ENCODE results near the gene PMCH. TPM values are rescaled to one million over a fixed set of nuclear protein-coding genes. Genes with fewer than 3 reads are reported as not detected.

PMCH gene
- total and polyA plus RNA-seq, 5 donors from 2014 or later: 1.6 to 11.0 (median 5.8) TPM

DNA sequence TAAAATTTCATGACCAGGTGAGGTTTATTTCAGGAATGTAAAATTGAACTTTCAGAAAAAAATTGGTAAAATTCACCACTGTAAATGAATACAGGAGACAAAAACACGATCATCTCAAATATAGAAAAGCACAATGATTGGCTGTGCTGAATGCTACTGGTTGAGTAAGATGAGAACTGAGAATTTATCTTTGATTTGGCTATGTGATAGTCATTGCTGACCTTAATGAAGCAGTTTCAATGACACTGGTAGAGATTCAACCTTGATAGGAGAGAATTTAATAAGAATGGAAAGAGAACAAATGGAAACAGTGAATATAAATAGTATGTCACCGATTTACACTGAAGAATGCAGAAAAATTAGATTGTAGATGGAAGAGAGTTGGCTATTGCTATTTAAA, 6.4 kb upstream of the PMCH start:
- Mint-ChIP-seq H3K4me3 (no peak overlapping the region), H3K9me3 (peaks cover 6 to 21% (median 8%) of the 10 kb centered on the region in 7 donors), H3K27ac (no peak overlapping the region), H3K27me3 (no peaks in the 10 kb centered on the region), H3K4me1 (peaks cover 0 to 10% (median 5%) of the 10 kb centered on the region in 4 donors), H3K36me3 (peaks cover 7% of the 10 kb centered on the region)
- H3K4me3 ChIP-seq (ENCODE audit: low read depth, low read length): no peak overlapping the region
- H3K27me3 ChIP-seq (ENCODE audit: control insufficient read depth, insufficient read depth, low read length): no peaks in the 10 kb centered on the region
- ATAC-seq (ENCODE audit: low read depth in 2 of 2): no peak
- H3K9me3 ChIP-seq (ENCODE audit: control insufficient read depth in 2 of 2, low read length in 2 of 2): peaks cover 0 to 2% of the 10 kb centered on the region in 2 experiments
- no peaks in the 10 kb centered on the region for H3K36me3 ChIP-seq (ENCODE audit: control insufficient read depth, insufficient read depth, low read length)
- no peak overlapping the region for H3K27ac ChIP-seq (ENCODE audit: insufficient read depth, low read length, poor library complexity, severe bottlenecking)
- DNase-seq: no peak
- H3K4me1 ChIP-seq (ENCODE audit: control insufficient read depth, insufficient read depth, low read length, poor library complexity, severe bottlenecking): no peaks in the 10 kb centered on the region

DNA sequence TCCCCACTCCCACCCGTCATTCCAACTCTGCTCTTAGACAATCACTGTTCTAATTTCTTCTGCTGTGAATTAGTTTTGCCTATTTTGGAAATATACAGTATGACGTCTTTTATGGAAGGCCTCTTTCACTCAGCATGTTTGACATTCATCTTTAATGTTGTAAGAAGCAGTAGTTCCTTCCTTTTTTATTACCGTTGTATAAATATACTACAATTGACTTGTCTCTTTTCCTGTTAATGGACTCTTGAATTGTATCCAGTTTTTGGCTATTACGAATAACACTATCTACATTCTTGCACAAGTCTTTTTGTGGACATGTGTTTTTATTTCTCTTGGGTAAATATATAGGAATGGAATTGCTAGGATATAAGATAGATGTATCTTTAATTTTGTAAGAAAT, 4.9 kb upstream of the PMCH start:
- no peak overlapping the region for H3K4me3 Mint-ChIP-seq
- Histone ChIP-seq H3K36me3 (ENCODE audit: control insufficient read depth, insufficient read depth, low read length) (no peaks in the 10 kb centered on the region), H3K4me1 (ENCODE audit: control insufficient read depth, insufficient read depth, low read length, poor library complexity, severe bottlenecking) (peaks cover 4% of the 10 kb centered on the region), H3K27me3 (ENCODE audit: control insufficient read depth, insufficient read depth, low read length) (no peaks in the 10 kb centered on the region), H3K4me3 (ENCODE audit: low read depth, low read length) (no peak overlapping the region), H3K9me3 (ENCODE audit: control insufficient read depth in 2 of 2, low read length in 2 of 2) (no peaks in the 10 kb centered on the region), H3K27ac (ENCODE audit: insufficient read depth, low read length, poor library complexity, severe bottlenecking) (no peak overlapping the region)
- DNase-seq (no peak), ATAC-seq (ENCODE audit: low read depth in 2 of 2) (no peak)
- H3K36me3 Mint-ChIP-seq: peaks cover 7% of the 10 kb centered on the region
- H3K4me1 Mint-ChIP-seq: peaks cover 3 to 15% (median 9%) of the 10 kb centered on the region in 4 donors
- H3K27me3 Mint-ChIP-seq: no peaks in the 10 kb centered on the region
- H3K9me3 Mint-ChIP-seq: peaks cover 0 to 9% (median 4%) of the 10 kb centered on the region in 7 donors
- H3K27ac Mint-ChIP-seq: no peak overlapping the region

DNA sequence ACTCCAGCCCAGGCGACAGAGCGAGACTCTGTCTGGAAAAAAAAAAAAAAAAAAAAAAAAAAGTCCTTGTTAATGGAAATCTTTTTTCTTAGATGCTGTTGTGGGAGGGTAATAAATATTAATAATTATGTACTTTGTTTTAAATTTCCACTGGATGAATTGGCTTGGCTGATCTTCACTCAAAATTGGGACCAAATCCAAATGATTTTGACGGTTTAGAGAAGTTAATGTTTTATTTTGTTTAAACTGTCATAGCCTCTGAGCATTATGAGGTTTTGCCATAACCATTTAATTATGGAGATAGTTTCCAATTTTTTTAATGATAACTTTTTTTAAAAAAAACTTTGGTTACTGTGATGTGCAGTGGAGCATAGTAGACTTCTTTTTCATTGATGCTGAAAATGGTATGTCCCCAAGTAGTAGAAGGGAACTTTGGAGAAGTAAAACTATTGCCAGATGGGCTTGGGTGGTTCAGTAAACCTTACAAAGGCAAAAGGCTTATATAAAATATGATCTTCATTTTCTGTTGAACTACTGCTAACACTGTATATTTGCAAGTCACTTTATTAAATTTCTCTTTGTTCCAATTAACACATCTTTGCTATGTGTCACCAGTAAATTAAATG, 3.9 kb upstream of the PMCH start:
- no peaks in the 10 kb centered on the region for H3K27me3 ChIP-seq (ENCODE audit: control insufficient read depth, insufficient read depth, low read length)
- ATAC-seq (ENCODE audit: low read depth in 2 of 2) (no peak), DNase-seq (no peak)
- H3K9me3 ChIP-seq (ENCODE audit: control insufficient read depth in 2 of 2, low read length in 2 of 2): no peaks in the 10 kb centered on the region
- Mint-ChIP-seq H3K27ac (no peak overlapping the region), H3K27me3 (no peaks in the 10 kb centered on the region), H3K36me3 (peaks cover 7% of the 10 kb centered on the region), H3K4me1 (peaks cover 7 to 23% (median 14%) of the 10 kb centered on the region in 4 donors), H3K9me3 (peaks cover 0 to 7% (median 4%) of the 10 kb centered on the region in 7 donors), H3K4me3 (no peak overlapping the region)
- no peaks in the 10 kb centered on the region for H3K36me3 ChIP-seq (ENCODE audit: control insufficient read depth, insufficient read depth, low read length)
- peaks cover 4% of the 10 kb centered on the region for H3K4me1 ChIP-seq (ENCODE audit: control insufficient read depth, insufficient read depth, low read length, poor library complexity, severe bottlenecking)
- H3K27ac ChIP-seq (ENCODE audit: insufficient read depth, low read length, poor library complexity, severe bottlenecking): no peak overlapping the region
- H3K4me3 ChIP-seq (ENCODE audit: low read depth, low read length): no peak overlapping the region

DNA sequence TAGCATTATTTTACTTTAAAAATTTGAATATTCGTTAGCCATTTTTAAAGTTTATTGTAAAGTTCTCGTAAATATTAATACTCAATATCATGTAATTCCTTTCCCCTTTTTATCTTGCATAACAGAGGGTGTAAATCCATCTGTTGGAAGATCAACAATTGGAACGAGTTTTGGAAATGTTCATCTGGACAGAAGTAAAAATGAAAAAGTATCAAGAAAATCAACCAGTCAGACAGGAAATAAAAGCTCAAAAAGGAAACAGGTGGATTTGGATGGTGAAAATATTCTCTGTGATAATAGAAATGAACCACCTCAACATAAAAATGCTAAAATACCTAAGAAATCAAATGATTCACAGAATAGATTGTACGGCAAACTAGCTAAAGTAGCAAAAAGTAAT, 1.8 kb downstream of the PMCH start:
- ATAC-seq (ENCODE audit: low read depth in 2 of 2): no peak
- H3K27ac Mint-ChIP-seq: peak overlapping the region in 1 of 3 donors; percentile 30
- H3K4me1 Mint-ChIP-seq: peaks cover 7 to 30% (median 12%) of the 10 kb centered on the region in 4 donors
- Histone ChIP-seq H3K27me3 (ENCODE audit: control insufficient read depth, insufficient read depth, low read length) (no peaks in the 10 kb centered on the region), H3K27ac (ENCODE audit: insufficient read depth, low read length, poor library complexity, severe bottlenecking) (no peak overlapping the region), H3K4me3 (ENCODE audit: low read depth, low read length) (no peak overlapping the region), H3K9me3 (ENCODE audit: control insufficient read depth in 2 of 2, low read length in 2 of 2) (no peaks in the 10 kb centered on the region), H3K4me1 (ENCODE audit: control insufficient read depth, insufficient read depth, low read length, poor library complexity, severe bottlenecking) (peaks cover 4% of the 10 kb centered on the region), H3K36me3 (ENCODE audit: control insufficient read depth, insufficient read depth, low read length) (no peaks in the 10 kb centered on the region)
- H3K27me3 Mint-ChIP-seq: no peaks in the 10 kb centered on the region
- no peak for DNase-seq
- no peaks in the 10 kb centered on the region for H3K36me3 Mint-ChIP-seq
- no peaks in the 10 kb centered on the region for H3K9me3 Mint-ChIP-seq
- H3K4me3 Mint-ChIP-seq: no peak overlapping the region

DNA sequence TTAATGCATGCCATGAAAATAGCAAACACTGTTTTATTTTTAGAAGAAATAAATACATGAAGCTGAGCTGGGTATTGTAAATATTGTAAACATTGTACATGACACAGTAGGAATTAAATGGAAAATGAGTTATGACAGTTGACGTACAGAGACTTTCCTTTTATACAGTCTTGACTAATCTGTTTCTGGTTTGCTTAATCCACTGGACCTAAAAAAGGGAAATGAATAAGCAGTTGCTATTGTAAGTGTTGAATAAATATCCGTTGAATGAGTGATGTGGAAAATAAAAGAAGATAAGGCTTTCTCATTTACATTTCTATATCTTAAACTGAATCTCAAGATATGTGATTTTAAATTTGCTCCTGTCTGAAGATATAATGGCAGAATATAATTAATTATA, 15.0 kb downstream of the PMCH start:
- ATAC-seq (ENCODE audit: low read depth in 2 of 2): no peak
- H3K27ac ChIP-seq (ENCODE audit: insufficient read depth, low read length, poor library complexity, severe bottlenecking): no peak overlapping the region

DNA sequence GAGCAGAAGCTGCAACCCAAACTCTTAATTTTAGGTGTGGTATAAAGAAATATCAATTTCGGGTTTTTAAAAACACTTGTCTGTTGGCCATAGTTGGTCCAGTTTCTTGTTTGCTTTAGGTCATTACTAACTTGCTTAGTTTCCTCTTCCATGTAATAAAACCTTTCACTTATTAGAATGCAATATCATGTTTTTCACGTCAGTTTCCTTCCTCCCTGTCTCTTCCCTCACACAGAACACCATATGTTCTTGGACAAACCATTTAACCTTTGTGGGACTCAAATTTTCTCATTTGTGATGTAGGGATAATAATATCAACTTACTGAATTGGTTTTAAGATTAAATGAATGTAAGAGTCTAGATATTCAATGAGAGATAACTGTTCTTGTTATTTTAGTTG, 22.9 kb downstream of the PMCH start:
- ATAC-seq (ENCODE audit: low read depth in 2 of 2) (no peak), DNase-seq (no peak)
- H3K27me3 Mint-ChIP-seq: no peaks in the 10 kb centered on the region
- Histone ChIP-seq H3K4me3 (ENCODE audit: low read depth, low read length) (no peak overlapping the region), H3K36me3 (ENCODE audit: control insufficient read depth, insufficient read depth, low read length) (no peaks in the 10 kb centered on the region), H3K27ac (ENCODE audit: insufficient read depth, low read length, poor library complexity, severe bottlenecking) (no peak overlapping the region), H3K4me1 (ENCODE audit: control insufficient read depth, insufficient read depth, low read length, poor library complexity, severe bottlenecking) (no peaks in the 10 kb centered on the region), H3K27me3 (ENCODE audit: control insufficient read depth, insufficient read depth, low read length) (no peaks in the 10 kb centered on the region), H3K9me3 (ENCODE audit: control insufficient read depth in 2 of 2, low read length in 2 of 2) (no peaks in the 10 kb centered on the region)
- no peak overlapping the region for H3K27ac Mint-ChIP-seq
- H3K4me3 Mint-ChIP-seq: no peak overlapping the region
- no peaks in the 10 kb centered on the region for H3K36me3 Mint-ChIP-seq
- no peaks in the 10 kb centered on the region for H3K9me3 Mint-ChIP-seq
- peaks cover 0 to 1% (median 0%) of the 10 kb centered on the region in 4 donors for H3K4me1 Mint-ChIP-seq

More for the DNA sequence above, 15.0 kb downstream of the PMCH start:
- Histone ChIP-seq H3K4me3 (ENCODE audit: low read depth, low read length) (no peak overlapping the region), H3K36me3 (ENCODE audit: control insufficient read depth, insufficient read depth, low read length) (no peaks in the 10 kb centered on the region), H3K27me3 (ENCODE audit: control insufficient read depth, insufficient read depth, low read length) (no peaks in the 10 kb centered on the region), H3K9me3 (ENCODE audit: control insufficient read depth in 2 of 2, low read length in 2 of 2) (no peaks in the 10 kb centered on the region), H3K4me1 (ENCODE audit: control insufficient read depth, insufficient read depth, low read length, poor library complexity, severe bottlenecking) (no peaks in the 10 kb centered on the region)
- H3K4me3 Mint-ChIP-seq: no peak overlapping the region
- no peaks in the 10 kb centered on the region for H3K9me3 Mint-ChIP-seq
- H3K4me1 Mint-ChIP-seq: peaks cover 0 to 5% (median 0%) of the 10 kb centered on the region in 4 donors
- no peak overlapping the region for H3K27ac Mint-ChIP-seq
- peaks cover 5% of the 10 kb centered on the region for H3K36me3 Mint-ChIP-seq
- DNase-seq: no peak
- no peaks in the 10 kb centered on the region for H3K27me3 Mint-ChIP-seq

DNA sequence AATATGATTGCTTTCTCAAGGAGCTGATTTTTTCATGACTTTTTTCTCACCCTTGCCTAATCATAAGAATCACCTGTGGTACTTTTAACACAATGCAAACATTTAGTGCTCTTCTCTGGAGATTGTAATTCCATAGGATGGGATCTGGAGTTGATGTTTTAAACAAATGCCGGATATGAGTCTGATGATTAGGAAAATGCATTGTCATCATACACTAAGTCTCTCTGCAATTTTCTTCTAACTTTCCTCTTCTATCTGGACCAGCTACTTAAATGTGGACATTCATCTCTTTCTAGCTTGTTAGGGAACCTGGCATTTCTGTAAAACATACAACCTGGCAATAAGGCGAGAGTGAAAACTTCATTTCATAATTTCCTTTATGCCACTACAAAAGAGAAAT, 23.5 kb downstream of the PMCH start:
- H3K9me3 ChIP-seq (ENCODE audit: control insufficient read depth in 2 of 2, low read length in 2 of 2): no peaks in the 10 kb centered on the region
- no peaks in the 10 kb centered on the region for H3K27me3 ChIP-seq (ENCODE audit: control insufficient read depth, insufficient read depth, low read length)
- H3K4me3 ChIP-seq (ENCODE audit: low read depth, low read length): no peak overlapping the region
- DNase-seq: no peak
- Mint-ChIP-seq H3K4me1 (peaks cover 0 to 2% (median under 1%) of the 10 kb centered on the region in 4 donors), H3K27ac (no peak overlapping the region), H3K4me3 (no peak overlapping the region), H3K36me3 (no peaks in the 10 kb centered on the region), H3K9me3 (no peaks in the 10 kb centered on the region), H3K27me3 (no peaks in the 10 kb centered on the region)
- H3K27ac ChIP-seq (ENCODE audit: insufficient read depth, low read length, poor library complexity, severe bottlenecking): no peak overlapping the region
- no peak for ATAC-seq (ENCODE audit: low read depth in 2 of 2)
- H3K4me1 ChIP-seq (ENCODE audit: control insufficient read depth, insufficient read depth, low read length, poor library complexity, severe bottlenecking): no peaks in the 10 kb centered on the region
- H3K36me3 ChIP-seq (ENCODE audit: control insufficient read depth, insufficient read depth, low read length): no peaks in the 10 kb centered on the region

DNA sequence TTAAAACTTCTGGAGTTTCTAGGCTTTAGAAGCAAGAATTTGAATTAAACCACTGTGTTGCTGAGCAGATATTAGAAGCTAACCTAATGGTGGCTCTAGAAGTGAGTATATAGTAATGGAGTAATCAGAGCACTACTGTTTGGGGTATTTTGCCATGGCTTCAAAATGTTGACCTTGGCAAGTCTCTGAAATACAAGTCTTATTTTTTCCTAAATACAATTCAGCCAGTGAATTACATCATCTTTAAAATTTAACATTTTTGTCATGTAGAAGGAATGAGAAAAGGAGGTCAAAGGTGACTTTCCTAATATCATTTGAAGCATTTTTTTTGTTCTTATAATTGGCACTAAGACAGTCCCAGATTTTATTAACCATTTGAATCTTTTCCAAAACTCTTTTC, 25.2 kb downstream of the PMCH start:
- Histone ChIP-seq H3K27ac (ENCODE audit: insufficient read depth, low read length, poor library complexity, severe bottlenecking) (no peak overlapping the region), H3K36me3 (ENCODE audit: control insufficient read depth, insufficient read depth, low read length) (no peaks in the 10 kb centered on the region), H3K4me1 (ENCODE audit: control insufficient read depth, insufficient read depth, low read length, poor library complexity, severe bottlenecking) (peaks cover 8% of the 10 kb centered on the region), H3K9me3 (ENCODE audit: control insufficient read depth in 2 of 2, low read length in 2 of 2) (no peaks in the 10 kb centered on the region), H3K4me3 (ENCODE audit: low read depth, low read length) (no peak overlapping the region), H3K27me3 (ENCODE audit: control insufficient read depth, insufficient read depth, low read length) (no peaks in the 10 kb centered on the region)
- Mint-ChIP-seq H3K27ac (no peak overlapping the region), H3K4me1 (peaks cover 6 to 13% (median 8%) of the 10 kb centered on the region in 4 donors), H3K9me3 (no peaks in the 10 kb centered on the region), H3K36me3 (no peaks in the 10 kb centered on the region), H3K4me3 (no peak overlapping the region), H3K27me3 (no peaks in the 10 kb centered on the region)
- ATAC-seq (ENCODE audit: low read depth in 2 of 2): no peak
- no peak for DNase-seq

Data from CD4-positive, CD25-positive, alpha-beta regulatory T cell (primary cell).